Kidney epithelial cell (primary cell): Measurements from ENCODE around the gene FILIP1L. TPM values are rescaled to one million over a fixed set of nuclear protein-coding genes. Genes with fewer than 3 reads are reported as not detected.

Source experiments
- DNase-seq: peaks from one replicate; pipeline ENCODE4 v3.0.0-alpha.2; 2010; ENCODE audit warnings: low read depth
- H3K27me3 ChIP-seq: 2 replicates; pipeline ENCODE4 v1.6.0; 2011; ENCODE audit warnings: low read length; ENCODE audit not compliant: control insufficient read depth, insufficient read depth
- H3K36me3 ChIP-seq: 2 replicates; pipeline ENCODE4 v1.5.1; 2011; ENCODE audit warnings: low read length; ENCODE audit not compliant: control insufficient read depth, insufficient read depth
- H3K4me3 ChIP-seq: 2 replicates; pipeline ENCODE4 v1.5.1; 2011; ENCODE audit warnings: low read depth, mild to moderate bottlenecking, control low read depth, low read length
- total RNA-seq: library from RNA; depleted of rRNA; stranded (reverse); fragments of >200 nt; gene quantifications from 2 replicates; pipeline ENCODE4 v1.2.3, GENCODE V29; 2015
- TF ChIP-seq, protein P1 (sequence below): IDR thresholded peaks from 2 replicates; pipeline ENCODE4 v1.5.1; 2011; ENCODE audit warnings: mild to moderate bottlenecking, moderate library complexity, low read length, control low read depth, inconsistent platforms; ENCODE audit not compliant: insufficient read depth, poor library complexity, severe bottlenecking

The FILIP1L gene
- total RNA-seq, 1 donor from 2014 or later, result 15.6 TPM

DNA sequence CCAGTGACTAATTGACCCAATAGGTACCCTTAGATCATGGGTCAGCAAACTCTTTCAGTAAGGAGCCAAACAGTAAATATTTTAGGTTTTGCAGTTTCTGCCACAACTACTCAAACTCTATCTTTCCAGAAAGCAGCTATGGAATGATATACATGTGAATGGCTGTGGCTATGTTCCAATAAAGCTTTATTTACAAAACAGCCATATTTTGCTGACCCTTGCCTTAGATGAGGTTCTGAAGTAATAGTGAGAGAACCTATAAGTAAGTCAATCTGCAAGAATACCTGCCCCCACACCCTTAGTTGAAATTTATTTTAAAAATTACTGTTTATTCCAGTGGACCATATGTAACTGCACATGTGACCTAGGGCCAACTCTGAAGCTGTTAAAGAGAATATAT lies 162.6 kb downstream of the FILIP1L start:
- Histone ChIP-seq H3K4me3 (no peak overlapping the region), H3K27me3 (no peaks in the 10 kb centered on the region), H3K36me3 (no peaks in the 10 kb centered on the region)
- TF ChIP-seq, protein P1, sequence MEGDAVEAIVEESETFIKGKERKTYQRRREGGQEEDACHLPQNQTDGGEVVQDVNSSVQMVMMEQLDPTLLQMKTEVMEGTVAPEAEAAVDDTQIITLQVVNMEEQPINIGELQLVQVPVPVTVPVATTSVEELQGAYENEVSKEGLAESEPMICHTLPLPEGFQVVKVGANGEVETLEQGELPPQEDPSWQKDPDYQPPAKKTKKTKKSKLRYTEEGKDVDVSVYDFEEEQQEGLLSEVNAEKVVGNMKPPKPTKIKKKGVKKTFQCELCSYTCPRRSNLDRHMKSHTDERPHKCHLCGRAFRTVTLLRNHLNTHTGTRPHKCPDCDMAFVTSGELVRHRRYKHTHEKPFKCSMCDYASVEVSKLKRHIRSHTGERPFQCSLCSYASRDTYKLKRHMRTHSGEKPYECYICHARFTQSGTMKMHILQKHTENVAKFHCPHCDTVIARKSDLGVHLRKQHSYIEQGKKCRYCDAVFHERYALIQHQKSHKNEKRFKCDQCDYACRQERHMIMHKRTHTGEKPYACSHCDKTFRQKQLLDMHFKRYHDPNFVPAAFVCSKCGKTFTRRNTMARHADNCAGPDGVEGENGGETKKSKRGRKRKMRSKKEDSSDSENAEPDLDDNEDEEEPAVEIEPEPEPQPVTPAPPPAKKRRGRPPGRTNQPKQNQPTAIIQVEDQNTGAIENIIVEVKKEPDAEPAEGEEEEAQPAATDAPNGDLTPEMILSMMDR, result no peak
- DNase-seq, result no peak

DNA sequence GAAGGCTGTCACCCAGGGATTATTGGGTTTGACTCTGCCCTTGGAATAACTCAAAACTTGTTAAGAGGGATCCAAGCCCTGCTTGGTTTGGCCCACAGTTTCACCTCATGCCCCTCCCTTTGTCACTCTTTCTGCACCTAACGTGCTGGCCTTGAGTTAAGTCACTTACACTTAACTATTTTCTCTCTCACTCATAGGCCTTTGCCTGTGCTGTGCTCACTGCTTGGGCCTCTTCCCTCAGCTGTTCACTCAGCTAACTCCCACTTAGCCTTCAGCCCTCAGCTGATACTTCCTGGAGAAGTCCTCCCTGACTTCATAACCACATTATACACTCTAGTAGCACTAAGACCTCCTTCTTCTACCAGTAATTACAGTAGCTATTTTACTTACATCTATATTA lies 163.4 kb downstream of the FILIP1L start:
- no peak overlapping the region for H3K4me3 ChIP-seq
- DNase-seq, result no peak
- TF ChIP-seq, protein P1, result no peak
- no peaks in the 10 kb centered on the region for H3K36me3 ChIP-seq
- H3K27me3 ChIP-seq, result no peaks in the 10 kb centered on the region

GRCh38 chr3:99949956-99950670 lies 164.2 kb downstream of the FILIP1L start:
- Histone ChIP-seq H3K27me3 (no peaks in the 10 kb centered on the region), H3K4me3 (no peak overlapping the region), H3K36me3 (no peaks in the 10 kb centered on the region)
- TF ChIP-seq, protein P1, result no peak
- DNase-seq, result no peak

GRCh38 chr3:99948467-99949089 lies 165.7 kb downstream of the FILIP1L start:
- TF ChIP-seq, protein P1, result no peak
- no peak for DNase-seq
- Histone ChIP-seq H3K27me3 (no peaks in the 10 kb centered on the region), H3K36me3 (no peaks in the 10 kb centered on the region), H3K4me3 (no peak overlapping the region)

DNA sequence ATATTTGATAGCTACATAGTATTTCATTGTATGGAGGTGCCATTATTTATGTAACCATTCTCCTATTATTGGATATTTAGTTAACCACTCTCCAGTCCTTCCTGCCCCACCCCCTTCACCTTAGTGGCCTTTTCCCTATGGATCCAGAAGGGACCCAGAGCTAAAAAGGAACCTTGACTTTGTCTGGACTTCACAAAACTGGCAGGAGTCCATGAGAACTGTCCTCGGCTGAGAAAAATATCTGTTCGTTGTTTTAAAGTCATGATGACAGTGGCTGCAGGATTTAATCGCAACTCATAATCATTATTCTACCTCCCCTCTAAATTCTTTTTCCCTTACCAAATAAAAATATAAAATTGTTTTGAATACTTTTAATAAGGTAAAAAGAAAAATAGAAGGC lies 166.9 kb downstream of the FILIP1L start:
- Histone ChIP-seq H3K27me3 (no peaks in the 10 kb centered on the region), H3K36me3 (no peaks in the 10 kb centered on the region), H3K4me3 (no peak overlapping the region)
- TF ChIP-seq, protein P1, result no peak
- DNase-seq, result no peak
